NCI-H226 (cell line): ENCODE results near the gene FNIP2.
"Not testable (repeated sequence)": the region's sequence is repeated elsewhere in the genome, so short reads cannot be mapped to it uniquely, and the experiment has no call there.

Source experiments
- DNase-seq: peaks from one replicate; pipeline ENCODE4 v3.0.0-alpha.2; 2015

FNIP2 gene

DNA sequence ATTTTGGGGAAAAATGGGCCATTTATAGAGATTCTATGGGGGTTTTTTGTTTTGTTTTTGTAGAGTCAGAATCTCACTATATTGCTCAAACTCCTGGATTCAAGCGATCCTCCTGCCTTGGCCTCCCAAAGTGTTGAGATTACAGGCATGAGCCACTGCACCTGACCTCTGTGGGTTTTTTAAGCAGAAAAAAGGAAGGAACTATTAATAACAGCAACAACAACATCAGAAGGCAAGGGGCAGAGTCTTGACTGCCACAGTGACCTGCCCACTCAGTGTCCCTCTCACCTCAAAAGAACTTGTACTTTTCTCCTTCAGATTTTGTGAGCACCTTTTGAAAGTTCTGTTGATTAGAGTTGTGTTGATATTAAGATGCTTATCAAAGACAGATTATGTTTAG lies 48.1 kb downstream of the FNIP2 start:
- no peak for DNase-seq

DNA sequence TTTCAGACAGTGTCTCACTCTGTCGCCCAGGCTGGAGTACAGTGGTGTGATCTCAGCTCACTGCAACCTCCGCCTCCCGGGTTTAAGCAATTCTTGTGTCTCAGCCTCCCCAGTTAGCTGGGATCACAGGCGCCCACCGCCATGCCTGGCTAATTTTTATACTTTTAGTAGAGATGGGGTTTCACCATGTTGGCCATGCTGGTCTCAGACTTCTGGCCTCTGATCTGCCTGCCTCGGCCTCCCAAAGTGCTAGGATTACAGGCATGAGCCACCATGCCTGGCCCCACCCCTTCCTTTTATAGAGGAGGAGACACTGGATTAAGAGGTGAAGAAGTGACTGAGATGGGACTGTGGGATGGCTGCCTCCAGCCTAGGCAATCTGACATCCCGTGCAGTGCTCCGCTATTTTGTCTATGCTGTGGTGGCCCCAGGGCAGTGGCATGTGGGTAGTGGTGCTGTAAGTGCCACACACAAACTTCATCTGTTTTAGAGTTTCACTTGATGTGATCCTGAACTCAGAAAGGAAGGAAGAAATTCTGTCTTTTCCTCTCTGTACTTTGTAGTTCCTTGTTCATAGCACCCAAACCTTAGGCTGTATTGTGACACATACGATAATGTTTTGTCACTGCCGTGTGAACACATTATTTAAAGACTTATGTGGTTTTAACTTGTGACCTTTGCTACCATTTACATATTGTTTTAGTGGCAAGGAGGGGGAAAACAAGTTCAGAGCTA lies 48.9 kb downstream of the FNIP2 start:
- no peak for DNase-seq

DNA sequence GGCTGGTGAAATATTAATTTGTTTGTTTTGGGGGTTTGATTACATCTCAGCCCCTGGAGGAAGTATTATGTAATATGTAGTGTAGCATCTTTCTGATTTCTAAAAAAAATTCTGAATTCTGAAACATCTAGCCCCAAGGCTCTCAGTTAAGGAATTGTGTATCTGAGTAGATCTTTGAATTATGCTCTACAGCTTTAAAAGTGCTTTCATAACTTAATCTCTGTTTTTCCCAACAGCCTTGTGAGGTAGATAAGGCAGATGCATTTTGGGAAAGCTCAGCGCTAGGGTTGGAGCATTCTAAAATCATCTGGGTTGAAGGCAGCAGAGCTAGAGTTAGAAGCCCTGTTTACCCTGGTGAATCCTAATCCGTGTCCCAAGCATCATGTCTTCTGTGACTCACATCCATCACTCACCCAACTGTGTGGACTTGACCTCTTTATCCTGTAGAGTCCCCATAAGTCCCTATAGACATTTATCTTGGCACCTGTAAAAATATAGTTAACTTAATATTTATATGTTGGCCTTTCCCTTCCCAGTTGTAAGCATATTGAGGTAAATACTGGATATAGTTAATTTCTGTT lies 49.8 kb downstream of the FNIP2 start:
- DNase-seq, result no peak

DNA sequence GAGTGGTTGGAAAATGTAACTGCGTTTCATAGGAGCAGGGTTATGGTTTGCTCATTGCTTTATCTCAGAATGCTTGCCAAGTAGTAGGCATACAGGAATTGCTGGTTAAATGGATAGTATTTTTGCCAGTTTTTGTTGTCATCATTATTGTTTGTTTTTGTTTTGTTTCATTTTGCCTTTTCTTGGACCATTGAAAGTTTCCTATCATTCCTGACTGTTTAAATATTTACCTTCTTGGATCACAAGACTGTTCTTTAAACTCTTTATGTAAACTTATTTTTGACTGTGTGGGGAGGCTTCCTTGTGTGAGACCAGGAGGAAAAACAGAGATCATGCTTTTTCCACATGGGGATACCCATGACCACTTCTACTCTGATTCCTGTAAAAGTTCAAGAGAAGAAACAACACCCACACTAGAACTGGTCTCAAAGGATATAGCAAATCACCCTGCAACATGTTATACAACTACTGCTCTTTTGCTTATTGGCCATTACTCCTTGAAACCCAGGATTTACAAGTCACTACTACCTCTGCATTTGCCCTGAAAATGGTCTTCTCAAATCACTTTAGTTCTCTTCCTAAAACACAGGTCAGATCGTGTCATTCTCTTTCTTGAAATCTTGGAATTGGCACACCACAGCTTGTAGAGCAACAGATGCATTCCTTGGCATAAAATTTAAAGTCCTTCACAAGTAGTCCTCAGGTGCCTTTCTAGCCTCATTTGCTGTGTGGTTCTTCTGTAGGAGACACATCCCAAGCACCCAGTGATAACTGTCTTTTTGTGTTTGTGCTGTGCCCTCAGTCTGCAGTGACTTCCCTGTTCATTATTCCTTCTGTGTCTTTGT lies 51.3 kb downstream of the FNIP2 start:
- no peak for DNase-seq

DNA sequence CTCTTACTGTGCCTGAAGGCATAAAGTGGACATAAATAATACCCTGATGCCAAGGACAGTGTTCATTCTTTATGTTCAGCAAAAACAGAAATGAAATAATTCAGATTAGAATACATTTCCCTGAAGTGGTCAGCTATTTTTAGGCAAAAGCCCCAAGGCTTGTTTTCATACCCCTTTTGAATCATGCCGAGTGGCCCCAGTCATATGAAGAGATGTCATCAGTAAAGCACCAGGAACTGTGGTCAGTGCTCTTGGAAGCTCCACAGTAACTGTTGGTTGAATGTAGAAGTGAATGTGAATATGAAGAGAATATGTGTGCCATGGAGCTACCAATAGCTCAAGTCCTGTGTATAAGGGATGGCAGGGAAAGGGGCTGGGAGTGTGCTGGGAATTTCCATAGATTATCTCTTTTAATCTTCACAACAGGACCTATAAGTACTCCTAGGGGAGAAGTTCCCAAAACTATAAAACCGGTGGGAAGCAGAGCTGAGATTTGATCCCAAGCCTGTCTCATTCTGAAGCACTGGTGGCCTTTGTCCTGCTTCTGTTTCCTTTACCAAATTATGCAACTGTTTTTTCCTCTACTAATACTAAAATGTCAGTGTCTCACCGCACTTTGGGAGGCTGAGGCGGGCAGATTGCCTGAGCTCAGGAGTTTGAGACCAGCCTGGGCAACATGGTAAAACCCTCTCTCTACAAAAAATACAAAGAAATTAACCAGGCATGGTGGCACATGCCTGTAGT lies 52.6 kb downstream of the FNIP2 start:
- DNase-seq, result no peak

DNA sequence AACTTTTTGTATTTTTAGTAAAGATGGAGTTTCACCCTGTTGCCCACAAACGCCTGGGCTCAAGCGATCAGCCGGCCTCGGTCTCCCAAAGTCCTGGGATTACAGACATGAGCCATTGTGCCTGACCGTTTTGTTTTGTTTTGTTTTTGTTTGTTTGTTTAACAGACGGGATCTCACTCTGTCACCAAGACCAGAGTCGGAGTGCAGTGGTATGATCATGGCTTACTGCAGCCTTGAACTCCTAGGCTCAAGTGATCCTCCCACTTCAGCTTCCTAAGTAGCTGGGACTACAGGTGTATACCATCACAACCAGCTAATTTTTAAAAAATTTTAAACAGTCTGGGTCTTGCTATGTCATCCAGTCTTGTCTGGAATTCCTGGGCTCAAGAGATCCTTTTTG lies 53.5 kb downstream of the FNIP2 start:
- DNase-seq, result no peak

DNA sequence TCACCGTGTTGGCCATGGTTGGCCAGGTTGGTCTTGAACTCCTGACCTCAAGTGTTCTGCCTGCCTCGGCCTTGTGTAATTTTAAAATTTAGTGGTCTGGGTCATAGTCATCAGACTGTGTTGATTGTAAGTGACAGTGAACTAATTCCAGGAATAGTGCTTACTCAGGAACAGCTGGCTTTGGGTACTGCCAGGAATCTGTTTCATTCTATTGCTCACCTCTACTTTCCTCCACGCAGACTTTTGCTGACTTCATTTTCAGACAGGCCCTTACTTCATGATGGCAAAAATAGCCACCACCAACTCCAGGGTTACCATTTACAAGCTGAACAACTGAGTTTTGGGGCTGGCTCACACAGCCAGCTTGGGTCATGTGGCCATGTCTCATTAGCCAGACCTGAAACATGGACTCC lies 54.6 kb downstream of the FNIP2 start:
- no peak for DNase-seq

DNA sequence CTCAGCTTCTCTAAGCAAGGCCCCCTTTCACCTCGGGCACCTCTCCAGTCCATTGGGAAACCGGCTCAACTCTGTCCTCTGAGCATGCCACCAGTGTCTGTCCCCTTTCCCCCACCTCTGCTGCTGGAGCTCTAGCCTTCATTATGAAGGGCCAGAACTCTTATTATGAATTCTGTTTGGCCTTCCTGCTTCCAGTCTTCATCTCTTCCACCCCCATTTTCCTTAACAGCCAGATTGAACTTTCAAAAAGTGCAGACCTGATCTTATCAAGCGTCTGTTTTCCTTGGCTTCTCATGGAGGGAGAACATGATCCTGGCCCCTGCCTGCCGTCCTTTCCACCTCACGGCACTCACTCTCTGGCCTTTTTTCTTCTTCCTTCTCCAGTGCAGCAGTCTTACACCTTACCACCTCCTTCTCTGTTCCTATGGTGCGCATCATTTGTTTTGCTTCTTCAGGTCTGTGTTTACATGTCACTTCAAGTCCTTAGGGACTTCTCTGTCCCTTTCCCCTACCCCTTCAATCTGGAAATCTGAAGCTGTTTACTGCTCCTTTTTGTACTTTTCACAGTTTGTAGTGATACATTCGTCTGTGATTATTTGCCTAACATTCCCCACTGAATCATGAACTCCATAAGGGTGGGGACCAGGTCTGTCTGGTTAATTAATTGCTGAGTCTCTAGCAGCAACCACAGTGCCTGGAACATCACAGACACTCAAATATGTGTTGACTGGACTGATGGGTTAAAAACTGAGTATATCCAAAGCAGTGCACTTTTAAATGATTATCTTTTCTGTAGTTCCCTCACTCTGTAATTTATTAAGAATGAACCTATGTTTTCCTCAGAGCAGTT lies 55.8 kb downstream of the FNIP2 start:
- no peak for DNase-seq

DNA sequence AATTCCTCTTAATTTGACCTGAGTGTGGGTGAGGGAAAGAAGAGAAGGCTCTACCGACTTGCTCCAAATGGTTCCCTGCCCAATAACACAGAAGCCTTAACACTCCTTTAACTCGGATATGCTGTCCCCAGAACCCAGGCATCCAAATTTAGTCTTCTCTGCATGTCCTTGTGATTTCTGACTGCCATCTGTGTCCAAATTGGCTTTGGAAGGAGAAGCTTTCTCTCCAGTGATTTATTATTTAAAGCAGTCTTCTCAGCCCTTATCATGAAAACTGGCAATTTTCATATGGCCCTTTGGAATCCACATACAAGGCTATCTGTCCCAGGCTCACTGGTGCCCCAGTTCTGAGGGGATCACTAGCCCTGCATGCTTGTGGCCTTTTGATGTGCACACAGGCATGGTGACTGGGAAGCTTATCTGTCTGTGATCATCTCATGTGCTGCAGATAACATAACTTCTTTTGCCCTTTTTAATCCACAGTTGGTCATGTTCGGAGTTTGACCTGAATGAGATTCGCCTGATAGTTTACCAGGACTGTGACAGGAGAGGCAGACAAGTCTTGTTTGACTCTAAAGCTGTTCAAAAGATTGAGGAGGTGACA lies 56.7 kb downstream of the FNIP2 start:
- DNase-seq, result no peak

DNA sequence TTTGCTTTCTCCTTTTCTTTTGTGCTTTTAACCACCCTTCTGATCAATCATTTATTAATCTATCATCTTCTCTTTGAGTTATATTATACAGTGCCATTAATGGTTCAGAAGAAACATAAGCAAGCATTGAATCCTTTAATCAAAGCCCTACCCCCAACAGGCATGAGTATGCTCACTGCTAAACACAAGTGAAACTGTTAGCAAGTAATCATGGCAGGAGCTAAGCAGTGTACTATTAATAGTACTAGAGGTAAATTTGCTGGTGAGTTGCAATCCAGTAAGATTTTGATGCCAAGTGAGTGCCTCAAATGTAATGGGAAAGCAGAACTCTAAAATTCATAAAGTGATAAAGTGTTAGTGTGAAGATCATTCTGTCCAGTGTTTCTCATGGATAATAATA lies 57.2 kb downstream of the FNIP2 start:
- DNase-seq, result no peak

DNA sequence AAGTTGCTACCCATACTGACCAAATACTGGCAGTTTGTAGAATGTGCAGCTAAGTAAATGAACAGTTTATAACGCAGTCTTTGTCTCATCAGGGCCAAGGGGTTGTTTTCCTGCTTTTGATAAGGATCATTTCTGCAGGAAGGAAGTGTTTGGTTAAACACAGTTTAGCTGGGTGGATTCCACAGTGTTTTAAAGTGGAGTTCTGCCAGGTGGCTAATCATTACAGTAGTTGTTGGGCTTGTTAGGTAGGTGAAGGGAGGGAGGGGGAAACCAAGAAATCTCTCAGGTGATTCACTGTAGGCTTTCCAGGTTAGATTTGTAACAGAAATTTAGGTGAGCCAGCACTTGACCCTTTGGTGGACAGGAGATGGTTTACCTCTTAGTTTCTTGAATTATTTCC lies 58.1 kb downstream of the FNIP2 start:
- no peak for DNase-seq

DNA sequence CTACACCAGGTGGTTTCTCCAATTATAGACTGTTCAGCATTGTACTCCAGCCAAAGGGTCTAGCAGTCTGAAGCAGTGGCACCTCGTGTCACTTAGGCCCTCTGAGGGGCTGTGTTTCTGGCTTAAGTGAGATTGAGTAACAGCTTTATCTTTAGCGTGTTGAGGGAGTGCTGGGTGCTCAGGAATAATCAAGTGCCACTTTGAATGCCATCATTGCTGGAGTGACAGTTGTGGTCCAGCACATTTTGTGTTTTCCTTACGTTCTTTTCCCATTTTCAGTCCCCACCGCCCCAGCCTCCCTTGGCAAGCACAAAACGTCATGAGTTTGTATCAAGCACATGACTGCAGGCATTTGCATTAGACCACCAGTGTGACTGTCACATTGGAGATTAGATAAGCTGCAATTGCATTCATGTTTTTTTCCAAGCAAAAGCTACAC lies 58.7 kb downstream of the FNIP2 start:
- no peak for DNase-seq

DNA sequence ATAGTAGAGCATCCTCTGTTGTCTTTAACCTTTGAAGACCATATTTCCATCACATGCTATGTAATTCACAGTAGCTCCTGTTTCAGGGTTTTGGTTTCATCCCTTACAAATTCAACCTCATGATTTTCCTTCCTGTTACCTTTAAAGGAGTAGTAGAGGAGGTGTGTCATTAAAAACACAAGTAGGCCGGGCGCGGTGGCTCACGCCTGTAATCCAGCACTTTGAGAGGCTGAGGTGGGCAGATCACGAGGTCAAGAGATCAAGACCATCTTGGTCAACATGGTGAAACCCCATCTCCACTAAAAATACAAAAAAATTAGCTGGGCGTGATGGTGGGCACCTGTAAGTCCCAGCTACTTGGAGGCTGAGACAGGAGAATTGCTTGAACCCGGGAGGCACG lies 59.3 kb downstream of the FNIP2 start:
- not testable (repeated sequence) for DNase-seq

DNA sequence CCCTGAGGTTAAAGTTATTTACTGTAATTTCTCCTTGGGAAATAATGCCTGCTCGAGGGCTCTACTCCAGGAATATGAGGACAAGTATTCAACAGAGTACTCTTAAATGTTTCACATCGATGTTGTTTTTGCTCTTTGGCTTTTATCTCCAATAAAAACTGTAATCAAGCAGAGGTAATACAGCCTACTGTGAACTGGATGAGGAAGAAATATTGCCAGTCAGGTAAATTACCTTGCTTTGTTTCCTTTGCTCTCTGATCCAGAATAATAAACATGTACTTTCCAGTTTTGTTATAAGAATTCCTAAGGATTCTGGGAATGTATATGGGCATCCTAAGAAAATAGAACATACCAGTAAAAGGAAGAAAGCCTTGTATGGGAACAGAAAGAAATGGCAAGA lies 60.4 kb downstream of the FNIP2 start:
- DNase-seq, result no peak

- DNase-seq, result no peak
Measured at GRCh38 chr4:158833602-158834001, 64.8 kb downstream of the FNIP2 start.

GRCh38 chr4:158835226-158836001 lies 66.6 kb downstream of the FNIP2 start:
- no peak for DNase-seq

GRCh38 chr4:158836002-158836369 lies 67.2 kb downstream of the FNIP2 start:
- no peak for DNase-seq

DNA sequence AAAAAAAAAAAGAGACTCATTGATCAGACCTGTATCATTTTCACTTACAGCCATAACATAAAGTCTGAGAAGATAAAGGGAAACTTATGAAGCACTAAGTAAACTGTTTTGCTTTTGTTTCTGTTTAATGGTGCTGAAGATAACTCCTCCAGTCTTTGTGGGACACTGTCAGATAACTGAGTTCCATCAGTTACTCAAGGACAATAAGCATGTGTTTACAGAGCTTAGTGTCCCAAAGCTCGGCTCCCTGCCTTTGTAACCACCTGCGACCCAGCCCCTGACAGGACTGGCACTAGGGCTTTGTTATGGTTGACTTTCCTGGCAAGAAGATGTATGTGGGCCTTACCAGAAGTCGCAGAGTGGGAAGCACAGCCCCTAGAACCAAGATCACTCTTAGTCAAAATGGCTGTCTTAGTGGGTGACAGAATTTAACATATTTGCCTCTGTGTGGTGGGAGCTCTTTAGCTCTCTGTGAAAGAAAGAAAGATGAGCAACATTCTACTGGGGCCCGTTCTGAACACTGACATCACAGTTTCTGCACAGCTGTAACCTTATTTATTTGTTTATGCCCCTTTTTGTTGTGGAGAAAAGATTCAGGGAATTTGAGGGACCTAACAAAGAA lies 68.1 kb downstream of the FNIP2 start:
- DNase-seq, result no peak

DNA sequence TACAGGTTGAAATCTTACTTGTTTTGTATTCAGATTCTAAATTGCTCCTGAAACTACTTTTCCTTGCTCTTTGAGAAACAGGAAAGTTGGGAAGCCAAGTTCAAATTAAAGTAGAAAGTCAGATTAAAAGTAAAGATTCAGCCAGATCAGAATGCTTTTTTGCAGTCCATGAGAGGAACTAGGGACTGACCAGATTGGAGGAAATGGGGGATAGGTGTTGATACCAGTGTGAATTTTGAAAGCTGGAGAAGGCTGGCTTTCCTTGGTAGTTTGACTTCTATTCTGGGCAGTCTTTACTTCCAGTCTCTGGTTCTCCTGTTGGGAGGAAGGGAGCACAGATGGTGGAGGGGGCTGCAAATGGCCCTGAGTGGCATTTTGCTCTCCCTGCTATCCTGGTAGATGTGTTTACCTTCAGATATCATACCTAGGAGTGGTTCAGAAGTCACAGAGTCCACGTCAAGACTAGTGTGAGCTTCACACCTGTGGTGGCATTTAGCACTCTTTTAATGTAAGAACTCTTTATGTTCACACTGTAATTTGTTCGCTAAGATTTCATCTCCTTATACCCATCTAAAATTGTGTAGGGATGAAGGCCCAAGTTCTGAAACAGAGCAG lies 68.8 kb downstream of the FNIP2 start:
- no peak for DNase-seq

DNA sequence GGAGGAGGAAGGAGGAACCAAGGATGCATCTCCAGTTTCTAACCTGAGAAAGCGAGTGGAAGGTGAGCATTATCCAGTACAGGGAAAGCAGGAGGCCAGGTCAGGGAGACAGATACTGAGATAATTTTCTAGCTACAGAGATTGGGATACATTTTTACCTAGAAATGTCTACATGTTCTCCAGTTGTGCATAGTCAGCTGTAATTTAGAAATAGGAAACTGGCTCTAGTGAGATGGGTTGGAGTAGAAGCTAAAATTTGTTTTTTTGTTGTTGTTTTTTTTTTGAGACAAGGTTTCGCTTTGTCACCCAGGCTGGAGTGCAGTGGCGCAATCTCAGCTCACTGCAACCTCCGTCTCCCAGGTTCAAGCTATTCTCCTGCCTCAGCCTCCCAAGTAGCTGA lies 71.3 kb downstream of the FNIP2 start:
- no peak for DNase-seq
